Measurements from ENCODE around the gene FNDC11.

DNA sequence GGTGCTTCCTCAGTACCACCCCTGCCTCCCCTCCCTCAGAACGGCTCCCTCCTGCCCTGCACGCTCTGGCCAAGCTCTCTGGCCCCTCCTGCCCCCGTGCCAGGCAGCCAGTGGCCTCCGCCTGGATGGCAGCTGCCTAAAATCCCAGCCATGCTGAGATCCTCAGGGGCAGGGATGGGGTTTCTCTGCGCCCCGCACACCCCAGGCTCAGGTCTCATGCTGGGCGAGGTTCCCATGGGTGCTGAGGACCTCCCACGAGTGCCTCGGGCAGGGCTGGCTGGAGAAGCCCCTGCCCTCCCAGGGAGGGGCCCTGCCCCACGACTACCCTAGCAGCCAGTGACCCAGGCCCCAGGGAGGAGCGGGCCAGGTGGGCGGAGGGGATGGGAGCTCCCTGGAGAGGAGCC lies 19.5 kb upstream of the FNDC11 start:
- TF ChIP-seq, protein P1, sequence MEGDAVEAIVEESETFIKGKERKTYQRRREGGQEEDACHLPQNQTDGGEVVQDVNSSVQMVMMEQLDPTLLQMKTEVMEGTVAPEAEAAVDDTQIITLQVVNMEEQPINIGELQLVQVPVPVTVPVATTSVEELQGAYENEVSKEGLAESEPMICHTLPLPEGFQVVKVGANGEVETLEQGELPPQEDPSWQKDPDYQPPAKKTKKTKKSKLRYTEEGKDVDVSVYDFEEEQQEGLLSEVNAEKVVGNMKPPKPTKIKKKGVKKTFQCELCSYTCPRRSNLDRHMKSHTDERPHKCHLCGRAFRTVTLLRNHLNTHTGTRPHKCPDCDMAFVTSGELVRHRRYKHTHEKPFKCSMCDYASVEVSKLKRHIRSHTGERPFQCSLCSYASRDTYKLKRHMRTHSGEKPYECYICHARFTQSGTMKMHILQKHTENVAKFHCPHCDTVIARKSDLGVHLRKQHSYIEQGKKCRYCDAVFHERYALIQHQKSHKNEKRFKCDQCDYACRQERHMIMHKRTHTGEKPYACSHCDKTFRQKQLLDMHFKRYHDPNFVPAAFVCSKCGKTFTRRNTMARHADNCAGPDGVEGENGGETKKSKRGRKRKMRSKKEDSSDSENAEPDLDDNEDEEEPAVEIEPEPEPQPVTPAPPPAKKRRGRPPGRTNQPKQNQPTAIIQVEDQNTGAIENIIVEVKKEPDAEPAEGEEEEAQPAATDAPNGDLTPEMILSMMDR (IDR thresholded peaks at IDR 0.05), result no peak
- no peak for TF ChIP-seq POLR2A (IDR thresholded peaks at IDR 0.05)
